Liver (tissue), 9 donors: ENCODE results near the gene CACNA1I. TPM values are rescaled to one million over a fixed set of nuclear protein-coding genes. Genes with fewer than 3 reads are reported as not detected.
"Not testable (repeated sequence)": the region's sequence is repeated elsewhere in the genome, so short reads cannot be mapped to it uniquely, and the experiment has no call there.

Experiments
- DNase-seq: peaks from one replicate; pipeline ENCODE4 v3.0.0-alpha.2; 2017; ENCODE audit warnings: low spot score
- H3K27ac ChIP-seq, 2 donors: one replicate each; pipeline ENCODE4 v1.7.0; 2013; ENCODE audit warnings: inconsistent platforms in 2 of 2, low read length in 2 of 2, control low read depth in 1 of 2, low read depth in 1 of 2, mild to moderate bottlenecking in 1 of 2
- H3K27me3 ChIP-seq, 4 donors: one replicate each; pipeline versions ENCODE4 v1.6.1 to v1.7.0; 2013; ENCODE audit warnings: low read length in 3 of 4, inconsistent platforms in 1 of 4, mild to moderate bottlenecking in 1 of 4, moderate library complexity in 1 of 4; ENCODE audit not compliant: control insufficient read depth in 4 of 4, insufficient read depth in 4 of 4
- H3K36me3 ChIP-seq, 4 donors: one replicate each; pipeline versions ENCODE4 v1.6.1 to v1.7.0; 2013; ENCODE audit warnings: low read length in 3 of 4, mild to moderate bottlenecking in 3 of 4, low read depth in 1 of 4, moderate library complexity in 1 of 4; ENCODE audit not compliant: control insufficient read depth in 4 of 4, insufficient read depth in 3 of 4
- H3K4me1 ChIP-seq, 4 donors: one replicate each; pipeline versions ENCODE4 v1.6.1 to v1.7.0; 2013; ENCODE audit warnings: low read length in 3 of 4, mild to moderate bottlenecking in 3 of 4, moderate library complexity in 1 of 4; ENCODE audit not compliant: control insufficient read depth in 4 of 4, insufficient read depth in 4 of 4
- H3K4me3 ChIP-seq, 3 donors: one replicate each; pipeline versions ENCODE4 v1.6.1 to v1.7.0; 2013; ENCODE audit warnings: low read length in 3 of 3, control low read depth in 1 of 3, low read depth in 1 of 3, mild to moderate bottlenecking in 1 of 3
- H3K9ac ChIP-seq, 2 donors: one replicate each; pipeline ENCODE4 v1.7.0; 2013; ENCODE audit warnings: low read length in 2 of 2, mild to moderate bottlenecking in 2 of 2, moderate library complexity in 2 of 2, control low read depth in 1 of 2, low read depth in 1 of 2
- H3K9me3 ChIP-seq, 4 donors: one replicate each; pipeline versions ENCODE4 v1.6.1 to v1.7.0; 2013; ENCODE audit warnings: low read length in 3 of 4; ENCODE audit not compliant: control insufficient read depth in 4 of 4
- EGR1 ChIP-seq, 2 donors: IDR thresholded peaks; 2 replicates each; pipeline ENCODE4 v1.6.1; 2016 to 2018; ENCODE audit warnings: antibody characterized with exemption in 2 of 2, low read depth in 2 of 2
- FOXA1 ChIP-seq: IDR thresholded peaks from 2 replicates; pipeline ENCODE4 v1.6.1; 2016; ENCODE audit warnings: antibody characterized with exemption
- FOXA2 ChIP-seq: IDR thresholded peaks from 2 replicates; pipeline ENCODE4 v1.6.1; 2016; ENCODE audit warnings: antibody characterized with exemption
- HNF4A ChIP-seq, 2 donors: conservative IDR thresholded peaks; 2 replicates each; pipeline ENCODE4 v1.6.1; 2016; ENCODE audit warnings: antibody characterized with exemption in 2 of 2, mild to moderate bottlenecking in 2 of 2
- MAX ChIP-seq: IDR thresholded peaks from 2 replicates; pipeline ENCODE4 v1.6.1; 2016; ENCODE audit warnings: antibody characterized with exemption
- RAD21 ChIP-seq, 2 donors: IDR thresholded peaks; 2 replicates each; pipeline ENCODE4 v1.6.1; 2016; ENCODE audit warnings: antibody characterized with exemption in 2 of 2, mild to moderate bottlenecking in 2 of 2
- REST ChIP-seq: IDR thresholded peaks from 2 replicates; pipeline ENCODE4 v1.6.1; 2016; ENCODE audit warnings: antibody characterized with exemption, mild to moderate bottlenecking
- RXRA ChIP-seq, 2 donors: IDR thresholded peaks; 2 replicates each; pipeline ENCODE4 v1.6.1; 2017 to 2018; ENCODE audit warnings: antibody characterized with exemption in 2 of 2, mild to moderate bottlenecking in 1 of 2
- SP1 ChIP-seq: IDR thresholded peaks from 2 replicates; pipeline ENCODE4 v1.6.1; 2018; ENCODE audit warnings: antibody characterized with exemption, mild to moderate bottlenecking
- TAF1 ChIP-seq: conservative IDR thresholded peaks from 2 replicates; pipeline ENCODE4 v1.6.1; 2016; ENCODE audit warnings: antibody characterized with exemption, mild to moderate bottlenecking
- YY1 ChIP-seq: IDR thresholded peaks from 2 replicates; pipeline ENCODE4 v1.6.1; 2016; ENCODE audit warnings: antibody characterized with exemption, mild to moderate bottlenecking
- WGBS: extraction: QIAGEN DNeasy Blood & Tissue Kit; methylation state at CpG from one replicate; pipeline ENCODE4 v1.1.7; 2013; 5-methylcytosine and 5-hydroxymethylcytosine counted together
- polyA plus RNA-seq, 2 donors: library from polyadenylated mRNA; stranded (reverse) in 1 of 2; unstranded in 1 of 2; fragments of 200-250 nt in 1 of 2; fragments of >200 nt in 1 of 2; fragmentation: Nextera tagmentation in 1 of 2; extraction: Ambion mirVana in 1 of 2; gene quantifications; one replicate each; pipeline versions ENCODE4 v1.2.1 to v1.2.3, GENCODE V29; 2013 to 2015
- total RNA-seq, 2 donors: library from RNA; depleted of rRNA; stranded (reverse); fragments of >200 nt; gene quantifications; one replicate each; pipeline ENCODE4 v1.2.3, GENCODE V29; 2014
- TF ChIP-seq, protein P1 (sequence below): fragments of 150-350 bp; IDR thresholded peaks from 2 replicates; pipeline ENCODE4 v1.5.1; 2017; ENCODE audit warnings: improper control_type of control experiment, low read depth, low read length; ENCODE audit not compliant: missing input control
- donor health status: healthy.
- donor health status: healthy.
- donor health status: healthy.
- donor health status: healthy.
- donor health status: healthy.

CACNA1I gene
- total RNA-seq = under 1 TPM; under 0.01 to 0.14 TPM
- polyA plus RNA-seq = under 1 TPM in 1 of 2 donors, not detected in 1; 0.01 TPM

DNA sequence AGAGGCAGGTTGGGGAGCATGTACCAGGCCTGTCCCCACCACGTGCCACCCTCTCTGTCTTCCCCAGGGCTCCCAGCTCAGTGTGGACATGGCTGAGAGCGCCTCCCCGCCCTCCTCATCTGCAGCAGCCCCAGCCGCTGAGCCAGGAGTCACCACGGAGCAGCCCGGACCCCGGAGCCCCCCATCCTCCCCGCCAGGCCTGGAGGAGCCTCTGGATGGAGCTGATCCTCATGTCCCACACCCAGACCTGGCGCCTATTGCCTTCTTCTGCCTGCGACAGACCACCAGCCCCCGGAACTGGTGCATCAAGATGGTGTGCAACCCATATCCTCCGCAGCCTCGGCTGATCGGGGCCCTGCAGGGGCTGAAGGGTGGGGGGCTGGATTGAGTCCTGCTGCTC lies at the start of gene CACNA1I:
Gene CACNA1I (plus strand): TSS at position 89 of the 400 bp plus-strand sequence. CDS start 0 bp downstream, at position 89.
- Histone ChIP-seq H3K9ac (no peak within 1 kb of the TSS), H3K27me3 (no peaks in the 10 kb centered on the region)
- TF ChIP-seq FOXA1 = no peak
- TF ChIP-seq HNF4A (conservative IDR thresholded peaks at IDR 0.05) = no peak
- TF ChIP-seq FOXA2 = no peak
- TF ChIP-seq RAD21 (IDR thresholded peaks at IDR 0.05) = no peak
- TF ChIP-seq, protein P1, sequence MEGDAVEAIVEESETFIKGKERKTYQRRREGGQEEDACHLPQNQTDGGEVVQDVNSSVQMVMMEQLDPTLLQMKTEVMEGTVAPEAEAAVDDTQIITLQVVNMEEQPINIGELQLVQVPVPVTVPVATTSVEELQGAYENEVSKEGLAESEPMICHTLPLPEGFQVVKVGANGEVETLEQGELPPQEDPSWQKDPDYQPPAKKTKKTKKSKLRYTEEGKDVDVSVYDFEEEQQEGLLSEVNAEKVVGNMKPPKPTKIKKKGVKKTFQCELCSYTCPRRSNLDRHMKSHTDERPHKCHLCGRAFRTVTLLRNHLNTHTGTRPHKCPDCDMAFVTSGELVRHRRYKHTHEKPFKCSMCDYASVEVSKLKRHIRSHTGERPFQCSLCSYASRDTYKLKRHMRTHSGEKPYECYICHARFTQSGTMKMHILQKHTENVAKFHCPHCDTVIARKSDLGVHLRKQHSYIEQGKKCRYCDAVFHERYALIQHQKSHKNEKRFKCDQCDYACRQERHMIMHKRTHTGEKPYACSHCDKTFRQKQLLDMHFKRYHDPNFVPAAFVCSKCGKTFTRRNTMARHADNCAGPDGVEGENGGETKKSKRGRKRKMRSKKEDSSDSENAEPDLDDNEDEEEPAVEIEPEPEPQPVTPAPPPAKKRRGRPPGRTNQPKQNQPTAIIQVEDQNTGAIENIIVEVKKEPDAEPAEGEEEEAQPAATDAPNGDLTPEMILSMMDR = no peak
- TF ChIP-seq SP1 = no peak
- TF ChIP-seq MAX = no peak
- no peak for TF ChIP-seq YY1
- TF ChIP-seq EGR1 (IDR thresholded peaks at IDR 0.05; ENCODE audit: low read depth in 2 of 2) = no peak
- TF ChIP-seq TAF1 = no peak
- no peak for TF ChIP-seq REST
- no peak for TF ChIP-seq RXRA (IDR thresholded peaks at IDR 0.05)

DNA sequence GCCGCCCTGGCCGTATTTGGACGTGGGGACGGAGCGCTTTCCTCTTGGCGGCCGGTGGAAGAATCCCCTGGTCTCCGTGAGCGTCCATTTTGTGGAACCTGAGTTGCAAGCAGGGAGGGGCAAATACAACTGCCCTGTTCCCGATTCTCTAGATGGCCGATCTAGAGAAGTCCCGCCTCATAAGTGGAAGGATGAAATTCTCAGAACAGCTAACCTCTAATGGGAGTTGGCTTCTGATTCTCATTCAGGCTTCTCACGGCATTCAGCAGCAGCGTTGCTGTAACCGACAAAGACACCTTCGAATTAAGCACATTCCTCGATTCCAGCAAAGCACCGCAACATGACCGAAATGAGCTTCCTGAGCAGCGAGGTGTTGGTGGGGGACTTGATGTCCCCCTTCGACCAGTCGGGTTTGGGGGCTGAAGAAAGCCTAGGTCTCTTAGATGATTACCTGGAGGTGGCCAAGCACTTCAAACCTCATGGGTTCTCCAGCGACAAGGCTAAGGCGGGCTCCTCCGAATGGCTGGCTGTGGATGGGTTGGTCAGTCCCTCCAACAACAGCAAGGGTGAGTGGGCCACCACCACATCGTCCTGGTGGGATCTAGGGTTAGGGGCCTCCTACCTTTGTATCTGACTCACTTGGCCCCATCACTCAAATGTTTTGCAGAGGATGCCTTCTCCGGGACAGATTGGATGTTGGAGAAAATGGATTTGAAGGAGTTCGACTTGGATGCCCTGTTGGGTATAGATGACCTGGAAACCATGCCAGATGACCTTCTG lies 49.3 kb upstream of the CACNA1I start:
- peak overlapping the region; percentile 79 to 98 for H3K27ac ChIP-seq
- WGBS = 2% methylated on average over 28 of the region's 28 CpGs
- not testable (repeated sequence) for H3K9me3 ChIP-seq, DNase-seq, H3K27me3 ChIP-seq
- peaks cover 4 to 26% (median 25%) of the 10 kb centered on the region in 4 donors for H3K36me3 ChIP-seq
- H3K9ac ChIP-seq = peak overlapping the region; percentile 61 to 92
- peaks cover 3 to 50% (median 35%) of the 10 kb centered on the region in 4 donors for H3K4me1 ChIP-seq
- peak overlapping the region; percentile 85 to 92 (median 87) for H3K4me3 ChIP-seq

More for the DNA sequence above, at the start of gene CACNA1I:
- no peak for DNase-seq
- Histone ChIP-seq H3K4me1 (no peaks in the 10 kb centered on the region), H3K4me3 (no peak within 1 kb of the TSS), H3K9me3 (no peaks in the 10 kb centered on the region), H3K36me3 (no peaks in the 10 kb centered on the region), H3K27ac (no peak within 1 kb of the TSS)
- WGBS = 84% methylated on average over 14 of the region's 14 CpGs

- 39% methylated on average over 4 of the region's 5 CpGs for WGBS
- not testable (repeated sequence) for DNase-seq, H3K9me3 ChIP-seq, H3K27ac ChIP-seq, H3K27me3 ChIP-seq
- peak overlapping the region in 1 of 3 donors; percentile 92 for H3K4me3 ChIP-seq
- H3K36me3 ChIP-seq = peaks cover 4 to 26% (median 21%) of the 10 kb centered on the region in 4 donors
- H3K9ac ChIP-seq = peak overlapping the region in 1 of 2 donors; percentile 54
- H3K4me1 ChIP-seq = peaks cover 3 to 54% (median 36%) of the 10 kb centered on the region in 4 donors
These were observed 48.5 kb upstream of the CACNA1I start for GRCh38 chr22:39522091-39522490.
